Smooth muscle cell (in vitro differentiated cells): ENCODE measurements around the gene SLC45A3. TPM values are rescaled to one million over a fixed set of nuclear protein-coding genes. Genes with fewer than 3 reads are reported as not detected.

Source experiments
- DNase-seq: peaks from one replicate; lab custom pipeline; 2025; ENCODE audit not compliant: unreplicated experiment; lab: John Stamatoyannopoulos, UW
- H2AFZ ChIP-seq: fragments of 200-600 bp; sonication (generic); 2 replicates; pipeline ENCODE4 v1.6.0; 2016; ENCODE audit warnings: antibody characterized with exemption, low read depth, mild to moderate bottlenecking
- H3F3A ChIP-seq: fragments of 200-600 bp; sonication (generic); 2 replicates; pipeline ENCODE4 v1.6.0; 2017; ENCODE audit warnings: antibody characterized with exemption, low read depth
- H3K27ac ChIP-seq: fragments of 200-600 bp; sonication (generic); 2 replicates; pipeline ENCODE4 v1.5.1; 2016; ENCODE audit warnings: low read depth, mild to moderate bottlenecking
- H3K27me3 ChIP-seq: fragments of 200-600 bp; sonication (generic); 2 replicates; pipeline ENCODE4 v1.6.1; 2016; ENCODE audit warnings: low read depth, mild to moderate bottlenecking
- H3K36me3 ChIP-seq: fragments of 200-600 bp; sonication (generic); 2 replicates; pipeline ENCODE4 v1.5.1; 2016; ENCODE audit warnings: low read depth
- H3K4me1 ChIP-seq: fragments of 200-600 bp; sonication (generic); 2 replicates; pipeline ENCODE4 v1.5.1; 2016; ENCODE audit warnings: low read depth
- H3K4me2 ChIP-seq: fragments of 200-600 bp; sonication (generic); 2 replicates; pipeline ENCODE4 v1.6.0; 2016; ENCODE audit warnings: mild to moderate bottlenecking
- H3K4me3 ChIP-seq: fragments of 200-600 bp; sonication (generic); 2 replicates; pipeline ENCODE4 v1.5.1; 2016; ENCODE audit warnings: mild to moderate bottlenecking
- H3K79me2 ChIP-seq: fragments of 200-600 bp; sonication (generic); 2 replicates; pipeline ENCODE4 v1.6.0; 2016; ENCODE audit warnings: low read depth, mild to moderate bottlenecking
- H3K9ac ChIP-seq: fragments of 200-600 bp; sonication (generic); 2 replicates; pipeline ENCODE4 v1.6.0; 2016; ENCODE audit warnings: low read depth
- H3K9me3 ChIP-seq: fragments of 200-600 bp; sonication (generic); replicated peaks from 2 replicates; pipeline ENCODE4 v1.5.1; 2016; ENCODE audit warnings: low read depth
- H4K20me1 ChIP-seq: fragments of 200-600 bp; sonication (generic); 2 replicates; pipeline ENCODE4 v1.6.0; 2016; ENCODE audit warnings: low read depth
- CTCF ChIP-seq: fragments of 200-600 bp; sonication (generic); IDR thresholded peaks from 2 replicates; pipeline ENCODE4 v1.5.1; 2017; ENCODE audit warnings: borderline replicate concordance, mild to moderate bottlenecking, antibody characterized with exemption; ENCODE audit not compliant: insufficient read depth, poor library complexity, severe bottlenecking
- WGBS: methylation state at CpG from one replicate; pipeline ENCODE4 v1.1.7; 2016; ENCODE audit warnings: low lambda C conversion rate; 5-methylcytosine and 5-hydroxymethylcytosine counted together
- polyA plus RNA-seq: library from polyadenylated mRNA; unstranded; fragments of >200 nt; fragmentation: Nextera tagmentation; extraction: Ambion mirVana; gene quantifications from 2 replicates; pipeline ENCODE4 v1.2.1, GENCODE V29; 2016
- total RNA-seq: library from RNA; depleted of rRNA; stranded (reverse); fragments of >200 nt; gene quantifications from 2 replicates; pipeline ENCODE4 v1.2.3, GENCODE V29; 2014

The SLC45A3 gene
- total and polyA plus RNA-seq, 2 experiments from 2014 or later: 3.1 to 4.9 TPM

DNA sequence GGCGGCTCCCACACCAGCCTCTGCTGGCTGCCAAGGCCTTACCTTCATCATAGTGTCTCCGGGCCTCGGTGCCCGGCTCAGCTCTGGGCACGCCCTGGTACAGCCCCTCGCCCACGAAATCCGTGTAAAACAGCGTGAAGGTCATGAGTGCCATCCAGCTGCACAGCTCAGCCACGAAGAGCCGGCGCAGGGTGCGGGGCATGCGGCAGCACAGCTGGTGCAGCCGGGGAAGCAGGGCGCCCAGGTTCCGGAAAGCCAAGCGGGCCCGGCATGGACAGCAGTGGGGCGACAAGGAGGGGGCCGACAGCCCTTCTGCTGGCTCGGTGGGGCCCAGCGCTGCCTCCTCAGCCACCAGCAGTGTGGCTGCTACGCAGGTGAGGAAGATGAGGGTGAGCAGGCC is 17.5 kb downstream of the SLC45A3 start:
- Histone ChIP-seq H4K20me1 (peaks cover 21% of the 10 kb centered on the region), H3K9me3 (no peaks in the 10 kb centered on the region), H3F3A (no peaks in the 10 kb centered on the region), H3K9ac (no peak overlapping the region), H3K4me3 (no peak overlapping the region), H3K4me1 (peaks cover 6% of the 10 kb centered on the region), H3K4me2 (no peak overlapping the region), H3K36me3 (no peaks in the 10 kb centered on the region), H2AFZ (no peak overlapping the region), H3K27ac (no peak overlapping the region), H3K27me3 (no peaks in the 10 kb centered on the region), H3K79me2 (no peaks in the 10 kb centered on the region)
- DNase-seq: no peak
- whole genome bisulfite sequencing: 95% methylated on average over 24 of the region's 24 CpGs
- TF ChIP-seq CTCF: no peak

DNA sequence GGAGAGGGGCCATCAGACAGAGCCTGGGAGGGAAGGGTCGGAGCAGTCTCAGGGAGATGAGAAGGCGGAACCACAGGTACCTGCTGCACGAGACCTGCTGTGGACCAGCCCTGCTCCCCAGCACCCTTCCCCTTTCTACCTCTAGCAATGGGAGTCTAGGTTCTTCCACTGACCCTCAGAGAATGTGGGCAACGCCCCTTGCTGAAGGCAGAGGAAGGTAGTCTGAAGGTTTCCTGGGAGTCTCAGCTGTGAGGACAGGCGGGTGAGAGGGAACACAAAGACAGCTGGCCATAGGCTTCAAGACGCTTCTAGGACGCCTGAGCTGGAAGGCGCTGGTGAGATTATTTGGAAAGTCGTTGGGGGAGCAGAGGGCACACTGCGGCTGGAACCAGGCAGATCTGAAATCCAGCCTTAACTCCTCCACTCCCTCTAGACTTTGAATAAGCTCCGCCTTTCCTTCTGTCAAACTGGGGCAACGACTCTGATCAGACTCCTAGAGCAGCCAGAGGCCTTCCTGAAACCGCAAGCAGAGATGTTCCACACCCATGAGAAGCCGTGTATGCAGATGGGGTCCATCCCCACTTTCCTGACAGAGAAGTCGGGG is 18.1 kb downstream of the SLC45A3 start:
- Histone ChIP-seq H3K4me3 (no peak overlapping the region), H3K79me2 (no peaks in the 10 kb centered on the region), H3K9me3 (no peaks in the 10 kb centered on the region), H3K27me3 (no peaks in the 10 kb centered on the region), H3F3A (no peaks in the 10 kb centered on the region), H3K4me1 (peaks cover 6% of the 10 kb centered on the region), H3K36me3 (no peaks in the 10 kb centered on the region), H2AFZ (no peak overlapping the region), H4K20me1 (peaks cover 18% of the 10 kb centered on the region), H3K27ac (no peak overlapping the region), H3K9ac (no peak overlapping the region), H3K4me2 (no peak overlapping the region)
- 80% methylated on average over 15 of the region's 15 CpGs for WGBS
- TF ChIP-seq CTCF: no peak
- DNase-seq: no peak

GRCh38 chr1:205661429-205662134 is 18.7 kb downstream of the SLC45A3 start:
- Histone ChIP-seq H3K27ac (no peak overlapping the region), H3K4me2 (no peak overlapping the region), H2AFZ (no peak overlapping the region), H3K27me3 (no peaks in the 10 kb centered on the region), H3K4me3 (no peak overlapping the region), H3K9ac (no peak overlapping the region), H3K9me3 (no peaks in the 10 kb centered on the region), H3K4me1 (peaks cover 6% of the 10 kb centered on the region), H4K20me1 (peaks cover 11% of the 10 kb centered on the region), H3F3A (no peaks in the 10 kb centered on the region), H3K36me3 (no peaks in the 10 kb centered on the region), H3K79me2 (no peaks in the 10 kb centered on the region)
- WGBS: 81% methylated on average over 15 of the region's 16 CpGs
- no peak for DNase-seq
- no peak for TF ChIP-seq CTCF
